Breast epithelium (tissue), 4 donors: ENCODE measurements around the gene PPFIA1. TPM values are rescaled to one million over a fixed set of nuclear protein-coding genes. Genes with fewer than 3 reads are reported as not detected.
A peak's percentile ranks its signal among the peaks of the same experiment; 100 is the strongest.

Experiments used
- DNase-seq, 2 donors: peaks; one replicate each; pipeline ENCODE4 v3.0.0-alpha.2; 2019; ENCODE audit warnings: low spot score in 2 of 2
- H3K27ac ChIP-seq, 2 donors: fragments of 200-600 bp; sonication (generic) in 1 of 2; one replicate each; pipeline ENCODE4 v1.5.1; 2016 to 2019; ENCODE audit warnings: mild to moderate bottlenecking in 1 of 2
- H3K27me3 ChIP-seq, 2 donors: fragments of 200-600 bp; sonication (generic) in 1 of 2; one replicate each; pipeline versions ENCODE4 v1.5.1 to v1.6.0; 2017 to 2019; ENCODE audit warnings: control low read depth in 1 of 2, mild to moderate bottlenecking in 1 of 2
- H3K36me3 ChIP-seq: fragments of 200-600 bp; one replicate; pipeline ENCODE4 v1.5.1; 2019
- H3K4me1 ChIP-seq, 2 donors: fragments of 200-600 bp; sonication (generic); one replicate each; pipeline ENCODE4 v1.5.1; 2016 to 2019; ENCODE audit warnings: control low read depth in 1 of 2
- H3K4me3 ChIP-seq, 3 donors: fragments of 200-600 bp; sonication (generic); 1 replicate in 2 of 3; 2 replicates in 1 of 3; pipeline ENCODE4 v1.5.1; 2016 to 2019; ENCODE audit warnings: mild to moderate bottlenecking in 3 of 3, moderate library complexity in 2 of 3
- H3K9me3 ChIP-seq, 2 donors: fragments of 200-600 bp; sonication (generic) in 1 of 2; one replicate each; pipeline ENCODE4 v1.5.1; 2016 to 2019; ENCODE audit warnings: control low read depth in 1 of 2
- CTCF ChIP-seq, 3 donors: fragments of 450-650 bp; IDR thresholded peaks; one replicate each; pipeline ENCODE4 v1.5.1; 2016 to 2017; ENCODE audit warnings: antibody characterized with exemption in 3 of 3, mild to moderate bottlenecking in 3 of 3, moderate library complexity in 3 of 3
- POLR2A ChIP-seq: fragments of 450-650 bp; IDR thresholded peaks from one replicate; pipeline ENCODE4 v1.6.1; 2016; ENCODE audit warnings: antibody characterized with exemption, mild to moderate bottlenecking, moderate library complexity
- POLR2AphosphoS5 ChIP-seq, 3 donors: sonication (generic); formaldehyde crosslinking; IDR thresholded peaks; one replicate each; pipeline ENCODE4 v1.6.1; 2017; ENCODE audit warnings: antibody characterized with exemption in 3 of 3
- intact Hi-C: fragments of 100-400 bp; cut with DNase I; formaldehyde crosslinking; loops from one replicate; pipeline ENCODE4 v1.15.1; 2023; ENCODE audit warnings: low total_unique reads
- total RNA-seq, 3 donors: library from RNA; depleted of rRNA; stranded (reverse); fragments of >200 nt; gene quantifications; one replicate each; pipeline ENCODE4 v1.1.0, GENCODE V29; 2016

Gene PPFIA1
- total RNA-seq, 3 donors from 2014 or later = 52.2 to 80.8 (median 78.0) TPM

- Histone ChIP-seq H3K27me3 (no peaks in the 10 kb centered on the region), H3K4me3 (no peak overlapping the region), H3K27ac (no peak overlapping the region), H3K36me3 (peaks cover 11% of the 10 kb centered on the region), H3K4me1 (no peaks in the 10 kb centered on the region), H3K9me3 (no peaks in the 10 kb centered on the region)
- intact Hi-C loops = no loop called here
- TF ChIP-seq POLR2A (no peak), POLR2AphosphoS5 (IDR thresholded peaks at IDR 0.05) (no peak), CTCF (IDR thresholded peaks at IDR 0.05) (no peak)
- DNase-seq = no peak
These were observed 106.1 kb downstream of the PPFIA1 start for GRCh38 chr11:70376621-70377020.

GRCh38 chr11:70377645-70378044 lies 107.2 kb downstream of the PPFIA1 start:
- TF ChIP-seq POLR2AphosphoS5 (IDR thresholded peaks at IDR 0.05) (no peak), POLR2A (no peak), CTCF (IDR thresholded peaks at IDR 0.05) (no peak)
- DNase-seq = no peak
- Histone ChIP-seq H3K4me3 (no peak overlapping the region), H3K4me1 (no peaks in the 10 kb centered on the region), H3K36me3 (peaks cover 11% of the 10 kb centered on the region), H3K27me3 (no peaks in the 10 kb centered on the region), H3K27ac (no peak overlapping the region), H3K9me3 (no peaks in the 10 kb centered on the region)
- intact Hi-C loops = no loop called here

- no peaks in the 10 kb centered on the region for H3K4me1 ChIP-seq
- DNase-seq = no peak
- peaks cover 11% of the 10 kb centered on the region for H3K36me3 ChIP-seq
- H3K27ac ChIP-seq = no peak overlapping the region
- no peaks in the 10 kb centered on the region for H3K9me3 ChIP-seq
- H3K27me3 ChIP-seq = no peaks in the 10 kb centered on the region
- H3K4me3 ChIP-seq = no peak overlapping the region
- intact Hi-C loops = no loop called here
- TF ChIP-seq POLR2AphosphoS5 (IDR thresholded peaks at IDR 0.05) (no peak), CTCF (IDR thresholded peaks at IDR 0.05) (no peak), POLR2A (no peak)
These were observed 108.1 kb downstream of the PPFIA1 start for GRCh38 chr11:70378506-70379134.

- peaks cover 11% of the 10 kb centered on the region for H3K36me3 ChIP-seq
- intact Hi-C loops = no loop called here
- no peaks in the 10 kb centered on the region for H3K4me1 ChIP-seq
- H3K9me3 ChIP-seq = no peaks in the 10 kb centered on the region
- no peak overlapping the region for H3K4me3 ChIP-seq
- no peak for DNase-seq
- no peak for TF ChIP-seq POLR2A
- TF ChIP-seq CTCF (IDR thresholded peaks at IDR 0.05) = no peak
- no peak for TF ChIP-seq POLR2AphosphoS5 (IDR thresholded peaks at IDR 0.05)
- H3K27ac ChIP-seq = no peak overlapping the region
- H3K27me3 ChIP-seq = no peaks in the 10 kb centered on the region
These were observed 110.9 kb downstream of the PPFIA1 start for GRCh38 chr11:70381350-70381749.

- H3K27ac ChIP-seq = peak overlapping the region; percentile 2 to 30
- H3K4me3 ChIP-seq = no peak overlapping the region
- no peaks in the 10 kb centered on the region for H3K27me3 ChIP-seq
- TF ChIP-seq POLR2AphosphoS5 (IDR thresholded peaks at IDR 0.05) (no peak), CTCF (IDR thresholded peaks at IDR 0.05) (no peak), POLR2A (no peak)
- intact Hi-C loops = no loop called here
- DNase-seq = no peak
- peaks cover 11% of the 10 kb centered on the region for H3K36me3 ChIP-seq
- H3K9me3 ChIP-seq = no peaks in the 10 kb centered on the region
- H3K4me1 ChIP-seq = no peaks in the 10 kb centered on the region
These were observed 111.7 kb downstream of the PPFIA1 start for GRCh38 chr11:70381872-70382861.
